Uterus (tissue), 2 donors: ENCODE data around the gene SHISA5.

Source experiments
- CTCF ChIP-seq, 4 experiments: fragments of 200-600 bp in 2 of 4; fragments of 450-650 bp in 2 of 4; sonication (generic) in 2 of 4; IDR thresholded peaks; one replicate each; pipeline ENCODE4 v1.5.1; 2016 to 2019; ENCODE audit warnings: antibody characterized with exemption in 4 of 4, mild to moderate bottlenecking in 2 of 4, moderate library complexity in 1 of 4
- POLR2A ChIP-seq, 2 donors: fragments of 450-650 bp; IDR thresholded peaks; one replicate each; pipeline ENCODE4 v1.6.1; 2016; ENCODE audit warnings: antibody characterized with exemption in 2 of 2, mild to moderate bottlenecking in 1 of 2, moderate library complexity in 1 of 2

GRCh38 chr3:48536785-48537184 is 32.8 kb upstream of the SHISA5 start:
- TF ChIP-seq CTCF (IDR thresholded peaks at IDR 0.05) (no peak), POLR2A (IDR thresholded peaks at IDR 0.05) (no peak)
